ENCODE measurements around the gene RAB11FIP4.

DNA sequence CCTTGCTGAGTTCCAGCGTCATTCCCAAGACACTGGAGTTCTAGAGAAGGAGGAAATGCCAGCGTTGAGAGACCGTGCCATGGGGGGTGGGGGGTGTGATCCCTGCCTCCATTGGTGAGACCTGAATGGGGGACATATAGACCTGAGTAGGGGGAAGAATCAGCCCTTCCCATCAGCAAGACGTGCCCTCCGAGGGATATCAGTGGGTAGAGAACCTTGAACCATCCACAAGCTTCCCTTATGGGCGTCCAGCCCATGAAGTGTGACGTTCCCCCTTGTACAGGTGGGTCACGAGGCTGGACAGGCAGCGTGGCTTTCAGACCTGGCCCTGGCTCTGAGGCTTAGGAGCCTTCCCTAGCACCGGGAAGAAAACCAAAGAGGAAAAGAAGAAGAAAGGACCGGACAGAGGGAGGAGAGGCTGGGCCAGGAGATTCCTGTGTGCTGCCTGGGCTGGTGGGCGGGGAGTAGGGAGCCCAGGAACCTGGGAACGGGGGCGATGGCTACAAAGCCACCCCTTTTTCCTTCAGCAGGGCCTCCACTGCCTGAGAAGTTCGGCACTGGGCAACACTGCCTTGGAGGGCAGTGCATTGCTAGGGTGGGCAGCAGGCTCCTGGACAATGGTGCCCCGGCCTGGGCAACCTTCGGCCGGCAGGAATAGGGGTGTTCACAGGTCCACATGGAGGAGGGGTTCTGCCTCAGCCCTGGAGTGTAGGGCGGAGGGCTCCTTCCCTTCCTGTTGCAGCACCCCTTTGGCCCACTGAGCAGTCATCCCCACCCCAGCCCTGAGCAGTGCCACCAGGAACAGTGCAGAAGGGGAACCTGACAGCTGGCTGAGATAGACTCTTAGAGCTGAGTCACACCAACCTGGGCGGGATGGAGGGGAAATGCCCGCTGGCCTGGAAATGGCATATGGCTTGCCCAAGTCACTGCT lies 7.2 kb downstream of the RAB11FIP4 start:
- TF ChIP-seq, protein P1, sequence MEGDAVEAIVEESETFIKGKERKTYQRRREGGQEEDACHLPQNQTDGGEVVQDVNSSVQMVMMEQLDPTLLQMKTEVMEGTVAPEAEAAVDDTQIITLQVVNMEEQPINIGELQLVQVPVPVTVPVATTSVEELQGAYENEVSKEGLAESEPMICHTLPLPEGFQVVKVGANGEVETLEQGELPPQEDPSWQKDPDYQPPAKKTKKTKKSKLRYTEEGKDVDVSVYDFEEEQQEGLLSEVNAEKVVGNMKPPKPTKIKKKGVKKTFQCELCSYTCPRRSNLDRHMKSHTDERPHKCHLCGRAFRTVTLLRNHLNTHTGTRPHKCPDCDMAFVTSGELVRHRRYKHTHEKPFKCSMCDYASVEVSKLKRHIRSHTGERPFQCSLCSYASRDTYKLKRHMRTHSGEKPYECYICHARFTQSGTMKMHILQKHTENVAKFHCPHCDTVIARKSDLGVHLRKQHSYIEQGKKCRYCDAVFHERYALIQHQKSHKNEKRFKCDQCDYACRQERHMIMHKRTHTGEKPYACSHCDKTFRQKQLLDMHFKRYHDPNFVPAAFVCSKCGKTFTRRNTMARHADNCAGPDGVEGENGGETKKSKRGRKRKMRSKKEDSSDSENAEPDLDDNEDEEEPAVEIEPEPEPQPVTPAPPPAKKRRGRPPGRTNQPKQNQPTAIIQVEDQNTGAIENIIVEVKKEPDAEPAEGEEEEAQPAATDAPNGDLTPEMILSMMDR (IDR thresholded peaks at IDR 0.05; ENCODE audit: borderline replicate concordance, extremely low read depth, low read length, poor library complexity, severe bottlenecking) = no peak
- no peak for TF ChIP-seq EZH2 (IDR thresholded peaks at IDR 0.05; ENCODE audit: borderline replicate concordance, low read depth, low read length, severe bottlenecking)
